Adrenal gland (tissue), 12 donors: ENCODE data around the gene CARS2. TPM values are rescaled to one million over a fixed set of nuclear protein-coding genes. Genes with fewer than 3 reads are reported as not detected.
A peak's percentile ranks its signal among the peaks of the same experiment; 100 is the strongest.

Experiments
- DNase-seq, 7 donors: peaks; one replicate each; pipeline ENCODE4 v3.0.0-alpha.2; 2019 to 2020
- H3K27ac ChIP-seq, 5 donors: fragments of 200-600 bp; sonication (generic) in 4 of 5; 1 replicate in 3 of 5; 2 replicates in 2 of 5; pipeline versions ENCODE4 v1.5.1 to v1.8.0; 2016 to 2020; ENCODE audit warnings: mild to moderate bottlenecking in 1 of 5
- H3K27me3 ChIP-seq: fragments of 200-600 bp; 2 replicates; pipeline ENCODE4 v1.8.0; 2021
- H3K36me3 ChIP-seq, 2 donors: fragments of 200-600 bp; replicated peaks in 1 of 2; 1 replicate in 1 of 2; 2 replicates in 1 of 2; pipeline versions ENCODE4 v1.5.1 to v1.8.0; 2018 to 2022
- H3K4me1 ChIP-seq, 2 donors: fragments of 200-600 bp; replicated peaks in 1 of 2; 1 replicate in 1 of 2; 2 replicates in 1 of 2; pipeline versions ENCODE4 v1.5.1 to v1.8.0; 2018 to 2021
- H3K4me3 ChIP-seq, 4 donors: fragments of 200-600 bp; sonication (generic) in 3 of 4; one replicate each; pipeline ENCODE4 v1.5.1; 2016 to 2018
- H3K9me3 ChIP-seq, 3 donors: fragments of 200-600 bp; sonication (generic) in 1 of 3; replicated peaks in 1 of 3; 1 replicate in 2 of 3; 2 replicates in 1 of 3; pipeline versions ENCODE4 v1.5.1 to v1.8.0; 2016 to 2021
- CTCF ChIP-seq, 6 experiments: fragments of 450-650 bp in 4 of 6; fragments of 200-600 bp in 2 of 6; sonication (generic) in 1 of 6; IDR thresholded peaks; 1 replicate in 5 of 6; 2 replicates in 1 of 6; pipeline versions ENCODE4 v1.5.1 to v1.8.0; 2016 to 2021; ENCODE audit warnings: antibody characterized with exemption in 6 of 6, mild to moderate bottlenecking in 2 of 6, moderate library complexity in 1 of 6
- POLR2A ChIP-seq, 2 donors: fragments of 450-650 bp; IDR thresholded peaks; one replicate each; pipeline ENCODE4 v1.6.1; 2017; ENCODE audit warnings: antibody characterized with exemption in 2 of 2, mild to moderate bottlenecking in 2 of 2, moderate library complexity in 1 of 2
- WGBS, 4 donors: extraction: QIAGEN DNeasy Blood & Tissue Kit in 2 of 4; methylation state at CpG; one replicate each; pipeline versions ENCODE4 v1.1.5 to v1.1.7; 2013 to 2017; 5-methylcytosine and 5-hydroxymethylcytosine counted together
- intact Hi-C, 2 donors: fragments of 100-400 bp; cut with DNase I; formaldehyde crosslinking; loops; one replicate each; pipeline versions ENCODE4 v1.14.1 to v1.15.0; 2022 to 2023
- polyA plus RNA-seq, 3 donors: library from polyadenylated mRNA; stranded (reverse); fragments of 200-250 nt in 2 of 3; fragments of 350-450 nt in 1 of 3; fragmentation: Illumina TruSeq in 1 of 3; extraction: RNeasy Lipid Tissue Mini Kit (QIAGEN cat#74804) in 1 of 3; gene quantifications; one replicate each; pipeline ENCODE4 v1.2.3, GENCODE V29; 2013 to 2014
- total RNA-seq, 9 donors: library from RNA; depleted of rRNA in 4 of 9; stranded (reverse); fragments of >200 nt in 4 of 9; fragments of 120-200 nt in 1 of 9; fragmentation: NEBNext Ultra II Directional in 1 of 9; extraction: Animal tissue kit (Norgen Biotek cat#: 25700) in 1 of 9; gene quantifications; one replicate each; pipeline versions ENCODE4 v1.1.0 to v1.2.4, GENCODE V29; 2013 to 2023
- donor health status: healthy with polysubstance abuse.
- donor health status: Bipolar disorder and iron deficiency.
- donor health status: DM: yes; HTN: yes; CAD: no.
- donor health status: DM: no; HTN: no; CAD: no.
- donor health status: DM: no; HTN: no; CAD: no.
- donor health status: DM: yes; HTN: yes; CAD: no.

CARS2 gene
- total and polyA plus RNA-seq, 12 donors = 38.5 to 254 (median 59.9) TPM

GRCh38 chr13:110683203-110683883 lies 22.6 kb downstream of the CARS2 start:
- WGBS, 4 donors = 69 to 72% (median 71%) methylated on average over 5 of the region's 5 CpGs
- peak overlapping the region in 1 of 5 donors; percentile 32 for H3K27ac ChIP-seq
- TF ChIP-seq CTCF (IDR thresholded peaks at IDR 0.05) = peak; percentile 7 to 70 (median 38)
- no peak for TF ChIP-seq POLR2A (IDR thresholded peaks at IDR 0.05)
- H3K36me3 ChIP-seq = peaks cover 0 to 69% of the 10 kb centered on the region in 2 donors
- H3K27me3 ChIP-seq = no peaks in the 10 kb centered on the region
- no peaks in the 10 kb centered on the region for H3K4me1 ChIP-seq
- DNase-seq = peak in 5 of 7 donors; percentile 45 to 62 (median 51)
- H3K9me3 ChIP-seq = no peaks in the 10 kb centered on the region
- intact Hi-C loops = loop anchor here in 1 of 2 donors (10.0 kb wide), 1 partner anchor 131 kb away; no protein-coding TSS in a partner anchor
- H3K4me3 ChIP-seq = no peak overlapping the region

GRCh38 chr13:110682746-110683145 lies 23.2 kb downstream of the CARS2 start:
- Histone ChIP-seq H3K9me3 (no peaks in the 10 kb centered on the region), H3K36me3 (peaks cover 0 to 68% of the 10 kb centered on the region in 2 donors), H3K27ac (no peak overlapping the region), H3K27me3 (no peaks in the 10 kb centered on the region), H3K4me1 (no peaks in the 10 kb centered on the region), H3K4me3 (no peak overlapping the region)
- DNase-seq = peak in 1 of 7 donors; percentile 41
- WGBS, 4 donors = 86 to 91% (median 88%) methylated on average over 12 of the region's 12 CpGs
- intact Hi-C loops = loop anchor here in 1 of 2 donors (10.0 kb wide), 1 partner anchor 132 kb away; no protein-coding TSS in a partner anchor
- no peak for TF ChIP-seq POLR2A (IDR thresholded peaks at IDR 0.05)
- TF ChIP-seq CTCF (IDR thresholded peaks at IDR 0.05) = no peak

GRCh38 chr13:110681868-110682550 lies 23.9 kb downstream of the CARS2 start:
- intact Hi-C loops = loop anchor here in 1 of 2 donors (10.0 kb wide), 1 partner anchor 133 kb away; no protein-coding TSS in a partner anchor
- 86 to 88% (median 87%) methylated on average over 15 of the region's 15 CpGs for WGBS, 4 donors
- Histone ChIP-seq H3K27me3 (no peaks in the 10 kb centered on the region), H3K4me1 (no peaks in the 10 kb centered on the region), H3K9me3 (no peaks in the 10 kb centered on the region), H3K4me3 (no peak overlapping the region), H3K27ac (no peak overlapping the region), H3K36me3 (peaks cover 0 to 60% of the 10 kb centered on the region in 2 donors)
- DNase-seq = peak in 1 of 7 donors; percentile 24
- no peak for TF ChIP-seq POLR2A (IDR thresholded peaks at IDR 0.05)
- no peak for TF ChIP-seq CTCF (IDR thresholded peaks at IDR 0.05)

GRCh38 chr13:110680852-110681251 lies 25.1 kb downstream of the CARS2 start:
- Histone ChIP-seq H3K9me3 (no peaks in the 10 kb centered on the region), H3K27me3 (no peaks in the 10 kb centered on the region), H3K4me3 (no peak overlapping the region), H3K4me1 (no peaks in the 10 kb centered on the region), H3K36me3 (peaks cover 0 to 58% of the 10 kb centered on the region in 2 donors), H3K27ac (no peak overlapping the region)
- intact Hi-C loops = loop anchor here in 1 of 2 donors (10.0 kb wide), 1 partner anchor 134 kb away; no protein-coding TSS in a partner anchor
- DNase-seq = peak in 1 of 7 donors; percentile 45
- TF ChIP-seq CTCF (IDR thresholded peaks at IDR 0.05) = peak in 4 of 6 experiments; percentile 9 to 39 (median 24)
- TF ChIP-seq POLR2A (IDR thresholded peaks at IDR 0.05) = no peak
- WGBS, 4 donors = 83 to 91% (median 87%) methylated on average over 4 to 7 of the region's 7 CpGs
